ENCODE results near the gene YPEL3.
"Not testable (repeated sequence)": the region's sequence is repeated elsewhere in the genome, so short reads cannot be mapped to it uniquely, and the experiment has no call there.

Gene YPEL3

DNA sequence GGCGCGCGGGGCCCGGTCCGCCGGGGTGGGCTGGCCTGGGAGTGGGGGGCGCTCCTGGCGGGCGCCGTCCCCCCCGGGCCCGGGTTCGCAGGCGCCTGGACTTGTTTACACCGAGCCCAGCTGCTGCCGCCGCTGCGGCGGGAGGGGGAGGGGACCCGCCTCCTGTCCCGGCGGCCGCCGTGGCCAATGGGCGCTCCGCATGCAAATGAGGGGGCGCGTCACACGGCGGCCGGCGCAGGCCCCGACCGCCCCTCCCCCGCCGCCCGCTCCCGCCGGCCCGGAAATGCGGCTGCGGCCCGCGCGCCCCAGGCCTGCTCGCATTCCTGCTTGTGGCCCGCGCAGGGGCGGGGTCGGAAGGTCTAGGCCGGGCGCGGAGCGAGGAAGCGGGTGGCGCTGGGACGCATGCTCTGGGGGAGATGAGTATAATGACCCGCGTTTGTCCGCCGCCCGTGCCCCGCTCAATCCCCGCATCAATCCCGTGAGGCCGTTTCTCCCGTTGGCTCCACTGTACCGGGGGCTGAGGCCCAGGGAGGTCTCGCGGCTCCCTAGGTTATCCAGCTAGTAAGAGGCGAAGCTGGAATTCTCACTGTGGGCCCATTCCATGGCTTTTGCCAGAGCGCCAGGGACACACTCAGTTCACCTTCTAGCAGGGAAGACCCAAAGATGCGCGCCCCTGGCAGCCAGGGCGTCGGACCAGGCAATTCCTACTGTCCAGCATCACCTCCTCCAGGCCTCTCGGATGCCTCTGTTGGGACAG lies at the start of gene YPEL3:
YPEL3 (minus strand) TSS at position 109 of the 757 bp plus-strand sequence. CDS start 731 bp downstream, outside the sequence.
- peak; percentile 47 to 60 for ATAC-seq

- no peak for ATAC-seq
These were observed 49.6 kb upstream of the YPEL3 start for GRCh38 chr16:30145657-30146056.

- ATAC-seq = no peak
These were observed 48.9 kb upstream of the YPEL3 start for GRCh38 chr16:30144917-30145316.

GRCh38 chr16:30144017-30144416 lies 48.0 kb upstream of the YPEL3 start:
- ATAC-seq = no peak

GRCh38 chr16:30143347-30143702 lies 47.3 kb upstream of the YPEL3 start:
- ATAC-seq = no peak

DNA sequence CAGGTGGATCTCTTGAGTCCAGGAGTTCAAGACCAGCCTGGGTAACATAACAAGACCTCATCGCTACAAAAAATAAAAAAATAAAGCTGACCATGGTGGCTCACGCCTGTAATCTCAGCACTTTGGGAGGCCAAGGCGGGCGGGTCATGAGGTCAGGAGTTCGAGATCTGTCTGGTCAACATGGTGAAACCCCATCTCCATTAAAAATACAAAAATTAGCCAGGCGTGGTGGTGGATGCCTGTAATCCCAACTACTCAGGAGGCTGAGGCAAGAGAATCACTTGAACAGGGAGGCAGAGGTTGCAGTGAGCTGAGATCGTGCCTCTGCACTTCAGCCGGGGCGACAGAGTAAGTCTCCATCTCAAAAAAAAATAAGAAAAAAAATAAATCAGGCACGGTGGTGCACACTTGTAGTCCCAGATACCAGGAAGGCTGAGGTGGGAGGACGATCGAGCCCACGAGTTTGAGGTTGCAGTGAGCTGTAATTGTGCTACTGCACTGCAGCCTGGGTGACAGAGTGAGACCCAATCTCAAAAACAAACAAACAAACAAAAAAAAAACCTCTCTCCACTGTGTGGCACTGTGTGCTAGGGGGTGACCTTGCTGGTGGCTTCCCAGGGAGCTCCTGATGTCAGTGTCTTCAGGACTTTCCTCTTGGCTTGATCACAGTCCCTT lies 46.8 kb upstream of the YPEL3 start:
- ATAC-seq = peak in 1 of 2 donors; percentile 56

DNA sequence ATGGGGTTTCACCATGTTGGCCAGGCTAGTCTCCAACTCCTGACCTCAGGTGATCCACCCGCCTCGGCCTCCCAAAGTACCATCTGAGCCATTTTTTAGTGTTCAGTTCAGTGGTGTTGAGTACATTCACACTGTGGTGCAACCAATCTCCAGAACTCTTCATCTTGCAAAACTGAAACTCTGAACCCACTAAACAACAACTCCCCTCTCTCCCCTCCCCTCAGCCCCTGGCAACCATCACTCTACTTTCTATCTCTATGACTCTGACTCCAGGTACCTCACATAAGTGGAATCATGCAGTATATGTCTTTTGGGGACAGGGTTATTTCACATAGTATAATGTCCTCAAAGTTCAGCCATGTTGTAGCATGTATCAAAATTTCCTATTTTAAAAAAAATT lies 45.7 kb upstream of the YPEL3 start:
- ATAC-seq = peak in 1 of 2 donors; percentile 27

DNA sequence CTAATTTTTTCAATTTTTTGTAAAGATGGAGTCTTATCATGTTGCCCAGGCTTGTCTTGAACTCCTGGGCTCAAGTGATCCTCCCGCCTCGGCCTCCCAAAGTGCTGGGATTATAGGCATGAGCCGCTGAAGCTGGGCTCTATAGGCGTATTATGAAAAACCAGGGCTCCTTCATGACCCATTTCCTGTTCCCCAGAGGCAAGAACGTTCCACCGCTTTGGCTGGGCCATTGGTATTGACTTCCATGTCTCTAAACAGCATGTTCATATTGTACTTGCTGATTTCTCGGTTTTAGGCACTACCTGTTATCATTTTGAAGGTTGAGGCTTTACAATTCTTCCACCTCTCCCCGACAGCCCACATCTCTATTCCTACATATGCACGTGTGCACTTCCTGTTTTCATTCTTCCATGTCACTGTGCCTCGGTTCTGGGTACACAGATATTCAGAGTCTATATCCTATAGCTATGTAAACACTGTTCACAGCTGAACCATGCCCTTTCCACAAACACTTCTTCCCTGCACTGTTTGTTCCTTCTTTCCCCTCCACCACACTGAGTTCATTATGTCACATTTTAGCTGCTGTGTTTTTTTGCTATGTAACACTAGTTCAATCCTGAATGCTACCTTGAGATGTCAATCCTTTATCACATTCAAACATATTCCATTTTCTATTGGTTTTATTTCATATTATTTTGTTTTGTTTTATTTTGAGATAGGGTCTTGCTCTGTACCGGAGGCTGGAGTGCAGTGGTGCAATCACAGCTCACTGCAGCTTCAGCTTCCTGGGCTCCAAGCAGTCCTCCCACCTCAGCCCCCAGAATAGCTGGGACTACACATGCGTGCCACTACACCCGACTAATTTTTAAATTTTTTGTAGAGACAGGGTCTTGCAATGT lies 43.8 kb upstream of the YPEL3 start:
- no peak for ATAC-seq

- ATAC-seq = no peak
These were observed 41.9 kb upstream of the YPEL3 start for GRCh38 chr16:30137897-30138296.

DNA sequence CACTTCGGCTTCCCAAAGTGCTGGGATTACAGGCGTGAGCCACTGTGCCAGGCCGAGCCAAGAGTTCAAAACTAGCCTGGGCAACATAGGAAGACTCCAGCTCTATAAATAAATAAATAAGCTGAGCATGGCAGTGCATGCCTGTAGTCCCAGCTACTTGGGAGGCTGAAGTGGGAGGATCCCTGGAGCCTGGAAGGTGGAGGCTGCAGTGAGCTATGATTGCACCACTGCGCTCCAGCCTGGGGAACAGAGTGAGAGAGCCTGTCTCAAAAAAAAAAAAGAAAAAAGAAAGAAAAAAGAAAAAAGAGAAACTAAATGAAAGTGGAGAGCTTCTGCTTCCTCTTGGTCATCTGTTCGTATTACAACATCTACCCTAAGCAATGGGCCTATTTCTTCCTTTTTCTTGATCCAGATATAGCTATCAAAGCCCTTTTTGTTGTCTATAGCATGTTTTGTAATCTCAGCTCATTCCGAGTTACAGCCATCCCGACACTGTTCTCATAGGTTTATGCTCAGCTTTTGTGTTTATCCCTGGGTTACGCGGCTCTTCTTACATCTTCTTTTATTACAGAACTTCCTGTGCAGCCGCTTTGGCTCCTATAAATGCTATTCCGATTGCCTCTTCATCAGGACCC lies 41.1 kb upstream of the YPEL3 start:
- no peak for ATAC-seq

DNA sequence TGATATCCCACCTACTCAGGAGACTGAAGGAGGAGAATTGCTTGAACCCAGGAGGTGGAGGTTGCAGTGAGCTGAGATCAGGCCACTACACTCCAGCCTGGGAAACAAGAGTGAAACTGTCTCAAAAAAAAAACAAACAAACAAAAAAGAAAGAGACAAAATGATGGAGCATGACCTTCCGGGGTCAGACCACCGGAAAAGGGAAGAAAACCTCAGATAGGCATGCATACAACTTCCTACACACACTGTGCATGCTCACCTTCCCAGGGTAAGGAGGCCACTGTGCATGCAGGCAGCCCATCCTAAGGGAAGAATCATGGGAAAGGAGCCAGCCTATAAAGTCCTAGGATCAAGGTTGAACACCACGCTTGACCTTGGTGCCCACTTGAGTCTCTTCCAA lies 36.6 kb upstream of the YPEL3 start:
- ATAC-seq = no peak

GRCh38 chr16:30131869-30132475 lies 36.0 kb upstream of the YPEL3 start:
- ATAC-seq = no peak

DNA sequence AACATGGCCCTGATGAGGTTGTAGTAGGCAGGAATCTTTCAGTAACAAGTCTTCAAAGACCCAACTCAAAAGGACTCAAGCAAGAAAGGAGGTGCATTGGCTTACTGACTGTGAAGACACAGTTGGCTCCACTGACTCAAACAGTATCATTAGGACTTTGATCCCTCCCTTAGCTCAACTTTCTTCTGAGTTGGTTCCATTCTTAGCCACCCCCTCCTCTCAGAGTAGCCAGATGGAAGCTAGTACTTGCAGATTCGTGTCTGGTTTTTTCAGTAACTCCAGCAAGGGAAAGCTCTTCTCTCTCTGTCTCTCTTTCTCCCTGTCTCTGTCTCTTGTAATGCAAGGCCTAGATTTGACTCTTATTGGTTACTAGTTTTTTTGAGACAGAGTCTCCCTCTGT lies 32.0 kb upstream of the YPEL3 start:
- ATAC-seq = no peak

DNA sequence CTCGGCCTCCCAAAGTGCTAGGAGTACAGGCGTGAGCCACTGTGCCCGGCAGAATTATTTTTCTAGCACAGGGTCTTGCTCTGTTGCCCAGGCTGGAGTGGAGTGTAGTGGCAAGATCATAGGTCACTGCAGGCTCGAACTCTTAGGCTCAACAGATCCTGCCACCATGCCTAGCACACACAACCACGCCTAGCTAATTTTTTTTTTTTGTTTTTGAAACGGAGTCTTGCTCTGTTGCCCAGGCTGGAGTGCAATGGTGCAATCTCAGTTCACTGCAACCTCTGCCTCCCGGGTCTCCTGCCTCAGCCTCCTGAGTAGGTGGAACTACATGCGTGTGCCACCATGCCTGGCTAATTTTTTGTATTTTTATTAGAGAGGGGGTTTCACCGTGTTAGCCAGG lies 29.7 kb upstream of the YPEL3 start:
- not testable (repeated sequence) for ATAC-seq

- no peak for ATAC-seq
These were observed 29.0 kb upstream of the YPEL3 start for GRCh38 chr16:30124985-30125379.

- ATAC-seq = peak; percentile 15 to 30
These were observed 26.7 kb upstream of the YPEL3 start for GRCh38 chr16:30122604-30123160.

DNA sequence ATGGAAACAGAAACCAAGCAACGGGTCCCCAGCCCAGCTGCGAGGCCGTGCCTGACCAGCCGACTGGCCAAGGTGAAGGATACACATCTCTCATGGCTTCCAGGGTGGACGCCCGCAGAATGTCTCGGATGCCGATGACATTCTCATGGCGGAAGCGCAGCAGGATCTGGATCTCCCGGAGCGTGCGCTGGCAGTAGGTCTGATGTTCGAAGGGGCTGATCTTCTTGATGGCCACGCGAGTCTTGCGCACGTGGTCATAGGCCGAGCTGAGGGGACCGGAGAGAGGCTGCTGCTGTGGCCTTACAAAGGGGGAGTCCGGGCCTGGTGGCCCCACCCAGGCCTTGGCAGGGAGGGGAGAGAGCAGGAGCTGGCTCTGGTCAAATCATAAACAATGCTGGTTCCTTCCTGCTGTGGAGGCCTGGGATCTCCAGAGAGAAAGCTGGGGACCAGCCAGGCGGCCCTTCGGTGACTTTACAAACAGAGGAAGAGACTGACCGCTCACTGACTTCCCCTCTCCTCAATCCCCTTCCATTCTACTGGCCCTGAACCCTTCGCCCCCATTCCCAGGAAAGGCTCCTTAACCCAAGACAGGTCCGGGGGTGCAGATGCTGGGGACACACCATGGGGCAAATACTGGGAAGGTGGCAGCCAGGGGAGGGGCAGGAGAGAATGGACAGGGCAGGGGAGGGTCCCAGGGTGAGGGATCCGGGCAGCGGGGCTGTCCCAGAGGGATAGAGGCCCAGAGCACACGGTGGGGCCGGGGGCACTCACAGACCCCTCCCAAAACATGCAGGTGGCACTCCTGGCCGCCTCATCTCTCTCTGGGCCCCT lies 25.9 kb upstream of the YPEL3 start:
- ATAC-seq = no peak

- ATAC-seq = no peak
These were observed 24.5 kb upstream of the YPEL3 start for GRCh38 chr16:30120340-30121105.

- ATAC-seq = no peak
These were observed 23.4 kb upstream of the YPEL3 start for GRCh38 chr16:30119428-30119827.

DNA sequence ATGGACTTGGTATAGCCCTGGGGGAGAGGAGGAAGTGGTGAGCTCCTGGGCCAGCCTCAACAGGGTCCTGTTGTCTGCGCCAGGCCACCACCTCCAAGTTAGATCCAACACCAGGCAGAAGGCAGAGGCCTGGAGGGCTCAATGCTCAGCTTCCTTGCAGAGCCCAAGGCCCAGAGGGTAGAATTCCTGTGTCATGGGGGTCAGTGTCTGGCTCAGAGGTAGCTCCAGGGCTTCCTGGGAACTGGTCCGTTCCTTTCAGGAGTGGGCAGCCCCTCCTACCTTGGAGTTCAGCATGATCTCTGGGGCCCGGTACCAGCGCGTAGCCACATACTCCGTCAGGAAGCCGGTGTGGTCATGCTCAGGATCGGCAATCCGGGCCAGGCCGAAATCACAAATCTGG lies 21.8 kb upstream of the YPEL3 start:
- no peak for ATAC-seq

Measured in activated CD4-positive, CD25-positive, alpha-beta regulatory T cell treated with anti-CD3 and anti-CD28 coated beads, Interleukin-2, amount 50 U/mL, for 24 hours (primary cell).